ENCODE measurements around the gene NUTM2E.
"Not testable (repeated sequence)": the region's sequence is repeated elsewhere in the genome, so short reads cannot be mapped to it uniquely, and the experiment has no call there.

The NUTM2E gene, protein sequence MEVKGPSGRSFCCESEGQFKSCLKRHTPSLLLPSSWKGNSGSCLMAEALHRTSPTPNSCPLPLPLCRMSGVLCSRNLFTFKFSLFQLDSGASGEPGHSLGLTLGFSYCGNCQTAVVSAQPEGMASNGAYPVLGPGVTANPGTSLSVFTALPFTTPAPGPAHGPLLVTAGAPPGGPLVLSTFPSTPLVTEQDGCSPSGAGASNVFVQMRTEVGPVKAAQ (N-terminal part only)

DNA sequence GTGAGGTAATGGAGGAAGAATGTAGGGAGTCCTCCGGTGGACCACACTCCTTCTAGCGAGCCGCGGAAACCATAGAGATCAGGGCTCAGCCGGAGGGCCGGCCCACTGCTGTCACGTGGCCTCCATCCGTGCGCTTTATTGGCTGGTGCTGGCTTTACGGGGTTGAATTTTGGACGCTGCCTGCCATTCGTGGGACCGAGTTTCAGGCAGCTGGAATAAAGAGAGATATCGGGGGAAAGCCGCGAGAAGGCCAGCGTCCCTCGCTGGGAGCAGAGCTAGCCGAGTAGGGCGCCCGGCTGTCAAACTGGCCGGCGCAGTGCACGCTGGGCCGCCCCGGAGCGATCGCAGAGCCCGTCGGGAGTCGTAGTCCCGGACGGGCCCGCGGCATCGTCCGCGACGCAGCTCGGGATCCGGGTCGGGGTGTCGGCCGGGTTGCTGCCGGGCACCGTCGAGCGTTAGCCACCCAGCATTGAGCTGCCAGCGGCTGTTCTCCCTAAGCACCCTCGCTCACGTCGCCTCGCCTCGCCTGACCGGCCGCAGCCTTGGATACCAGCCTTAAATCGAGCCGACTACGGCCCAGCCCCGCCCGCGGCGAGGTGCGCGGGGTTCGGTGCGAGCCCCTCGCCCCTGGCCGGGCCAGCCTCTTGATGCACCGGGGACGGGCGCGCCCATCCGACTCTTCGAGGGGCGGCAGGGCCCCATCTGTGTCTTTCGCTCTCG is at the start of gene NUTM2E:
Gene NUTM2E (plus strand): TSS at position 244 of the 720 bp plus-strand sequence. CDS start 15,002 bp downstream, outside the sequence.
- peak; percentile 71 for DNase-seq (ENCODE audit: low spot score)

DNA sequence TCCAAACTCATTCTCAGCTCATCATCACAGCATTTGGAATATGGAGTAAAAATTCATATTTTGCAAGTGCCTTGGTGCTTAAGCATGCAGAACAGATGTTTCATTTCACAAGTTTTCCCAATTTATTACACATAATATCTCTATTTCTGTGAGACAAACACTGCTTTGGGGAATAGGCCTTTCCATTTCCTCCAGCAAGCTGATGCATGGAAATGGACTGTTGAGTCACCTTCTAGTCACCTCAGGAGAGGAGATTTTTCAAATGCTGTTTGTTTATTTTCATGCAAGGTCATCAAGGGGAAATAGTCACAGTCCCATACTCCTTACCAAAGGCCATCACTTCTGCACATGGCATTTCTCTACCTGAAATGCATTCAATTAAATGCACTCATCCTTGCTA is 48.5 kb upstream of the NUTM2E start:
- not testable (repeated sequence) for DNase-seq (ENCODE audit: low spot score)

DNA sequence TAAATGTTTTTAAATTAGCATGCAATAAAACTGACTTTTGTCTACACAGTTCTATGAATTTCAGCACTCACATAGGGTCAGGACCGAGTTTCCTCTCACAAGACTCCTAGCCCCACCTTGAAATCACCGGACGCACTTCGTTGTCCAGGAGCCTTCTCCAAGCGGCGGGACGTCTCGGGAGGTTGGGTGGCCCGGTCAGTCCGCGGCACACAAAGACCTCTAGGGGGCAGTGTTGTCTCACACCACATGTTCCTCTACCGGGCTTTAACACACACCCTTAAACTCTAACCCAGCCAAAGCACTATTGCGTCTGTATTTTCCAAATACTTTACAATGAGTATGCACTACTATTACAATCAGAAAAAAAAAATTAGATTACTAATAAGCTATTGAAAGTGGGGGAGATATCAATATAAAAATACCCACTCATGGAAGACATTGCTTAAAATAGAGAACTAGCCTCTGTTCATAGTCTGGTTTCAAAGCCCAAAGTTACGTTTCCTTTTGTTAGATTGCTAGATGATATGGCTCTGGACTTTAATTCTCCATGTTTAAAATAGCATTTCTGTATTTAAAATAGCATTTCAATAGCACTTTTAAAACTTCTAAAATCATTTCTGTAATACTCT is 47.1 kb upstream of the NUTM2E start:
- peak; percentile 58 for DNase-seq (ENCODE audit: low spot score)

DNA sequence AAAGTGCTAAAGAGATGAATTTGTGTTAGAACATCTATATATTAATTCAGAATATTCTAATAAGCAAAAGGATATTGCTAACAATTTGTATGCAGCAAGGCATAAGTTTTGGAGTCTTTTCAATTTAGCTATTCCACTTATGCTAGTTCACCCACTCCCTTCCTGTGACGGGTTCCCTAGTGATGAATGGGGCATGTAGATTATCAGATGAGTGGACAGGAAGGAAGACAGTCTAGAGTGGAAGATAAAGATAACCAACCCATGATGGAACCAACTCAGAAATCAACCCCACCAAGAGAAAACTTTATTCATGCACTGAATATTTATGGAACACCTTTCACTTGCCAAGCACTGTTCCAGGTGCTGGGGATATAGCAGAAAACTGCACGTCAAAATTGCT is 46.5 kb upstream of the NUTM2E start:
- not testable (repeated sequence) for DNase-seq (ENCODE audit: low spot score)

DNA sequence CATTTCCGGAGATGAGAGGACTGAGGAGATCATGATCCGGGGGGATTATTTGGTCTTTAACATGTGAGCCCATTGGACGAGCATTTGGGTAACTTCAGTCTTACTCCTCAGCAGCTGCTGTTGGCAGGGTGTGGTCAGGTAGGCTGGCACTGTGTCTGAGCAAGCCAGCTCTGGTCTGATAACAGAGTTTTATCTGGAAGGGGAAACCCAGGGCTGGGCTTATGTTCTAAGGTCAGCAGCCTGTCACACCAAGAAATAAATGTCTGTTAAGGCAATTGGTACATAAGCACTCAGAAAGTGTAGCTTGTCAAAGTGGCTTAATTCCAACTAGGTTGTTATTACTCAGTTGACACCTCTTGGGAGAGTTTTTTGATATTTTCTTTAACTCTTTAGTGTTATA is 45.0 kb upstream of the NUTM2E start:
- not testable (repeated sequence) for DNase-seq (ENCODE audit: low spot score)

DNA sequence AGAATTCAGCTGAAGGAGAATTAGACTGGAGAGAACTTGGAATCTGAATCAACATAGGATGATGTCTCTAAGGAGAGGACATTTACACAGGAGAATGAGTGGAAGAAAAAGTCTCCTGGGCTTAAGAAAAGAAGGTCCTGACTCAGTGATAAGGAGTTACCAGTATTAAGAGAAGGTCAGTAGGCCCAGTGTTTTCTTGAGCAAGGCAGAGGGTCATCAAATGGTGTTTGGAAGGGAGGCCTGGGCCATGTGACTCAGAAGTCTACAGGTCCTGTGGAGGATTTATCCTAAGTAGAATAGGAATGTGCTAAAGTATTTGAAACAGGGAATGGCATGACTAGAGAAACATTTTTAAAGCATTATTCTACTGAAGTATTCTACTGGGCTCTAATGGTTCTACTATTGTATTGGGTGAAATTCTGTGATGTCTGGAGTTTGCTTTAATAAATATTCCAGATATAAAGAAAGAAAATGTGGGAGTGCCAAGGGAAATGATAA is 39.0 kb upstream of the NUTM2E start:
- not testable (repeated sequence) for DNase-seq (ENCODE audit: low spot score)

DNA sequence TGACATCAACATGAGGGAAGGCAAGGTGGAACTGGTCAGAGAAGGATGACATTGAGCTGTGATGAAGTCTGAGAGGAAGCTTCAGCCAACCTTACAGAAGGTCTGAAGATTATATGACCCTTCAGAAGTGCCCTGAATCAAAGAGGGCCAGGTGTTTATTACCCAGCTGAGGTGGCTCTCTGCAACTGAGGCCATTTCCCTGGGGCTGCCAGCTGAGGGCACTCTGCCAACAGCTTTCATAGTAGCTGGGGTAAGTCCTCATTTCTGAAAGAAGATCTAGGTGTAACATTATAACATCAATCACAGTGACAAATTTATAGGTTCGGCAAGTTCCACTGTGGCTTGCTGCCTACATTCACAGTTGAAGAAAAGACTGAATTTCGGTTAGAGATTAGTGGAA is 37.2 kb upstream of the NUTM2E start:
- not testable (repeated sequence) for DNase-seq (ENCODE audit: low spot score)

DNA sequence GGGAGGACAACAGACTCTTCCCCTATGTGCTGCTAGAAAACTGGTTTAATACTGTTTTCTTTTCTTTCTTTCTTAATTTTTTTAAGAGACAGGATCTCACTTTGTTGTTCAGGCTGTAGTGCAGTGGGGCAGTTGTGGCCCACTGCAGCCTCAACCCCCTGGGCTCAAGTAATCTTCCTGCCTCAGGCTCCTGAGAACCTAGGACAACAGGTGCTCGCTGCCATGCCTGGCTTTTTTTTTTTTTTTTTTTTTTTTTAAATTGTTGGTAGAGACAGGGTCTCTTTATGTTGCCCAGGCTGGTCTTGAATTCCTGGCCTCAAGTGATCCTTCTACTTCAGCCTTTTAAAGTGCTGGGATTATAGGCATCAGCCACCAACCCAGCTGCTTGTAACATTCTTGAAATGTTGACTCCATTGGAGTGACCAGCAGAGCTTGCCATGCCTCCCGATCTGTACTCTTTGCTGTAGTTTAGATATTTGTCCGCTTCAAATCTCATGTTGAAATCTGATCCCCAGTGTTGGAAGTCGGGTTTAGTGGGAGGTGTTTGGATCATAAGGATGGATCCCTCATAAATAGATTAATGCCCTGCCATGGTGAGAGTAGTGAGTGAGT is 34.5 kb upstream of the NUTM2E start:
- DNase-seq (ENCODE audit: low spot score): not testable (repeated sequence)

DNA sequence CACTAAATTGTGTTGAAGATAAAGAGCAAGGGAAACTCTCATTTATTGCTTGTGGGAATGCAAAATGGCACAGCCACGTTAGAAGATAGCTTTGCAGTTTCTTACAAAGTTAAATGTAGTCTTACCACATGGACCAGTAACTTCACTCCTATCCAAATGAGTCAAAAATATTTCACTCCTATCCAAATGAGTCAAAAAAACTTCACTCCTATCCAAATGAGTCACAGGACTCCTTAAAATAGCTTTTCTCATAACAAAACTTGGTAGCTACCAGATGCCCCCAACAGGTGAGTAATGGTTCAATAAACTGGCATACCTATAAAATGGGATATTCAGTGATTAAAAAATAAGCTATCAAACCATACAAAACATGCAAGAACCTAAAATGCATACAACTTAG is 27.2 kb upstream of the NUTM2E start:
- DNase-seq (ENCODE audit: low spot score): not testable (repeated sequence)

DNA sequence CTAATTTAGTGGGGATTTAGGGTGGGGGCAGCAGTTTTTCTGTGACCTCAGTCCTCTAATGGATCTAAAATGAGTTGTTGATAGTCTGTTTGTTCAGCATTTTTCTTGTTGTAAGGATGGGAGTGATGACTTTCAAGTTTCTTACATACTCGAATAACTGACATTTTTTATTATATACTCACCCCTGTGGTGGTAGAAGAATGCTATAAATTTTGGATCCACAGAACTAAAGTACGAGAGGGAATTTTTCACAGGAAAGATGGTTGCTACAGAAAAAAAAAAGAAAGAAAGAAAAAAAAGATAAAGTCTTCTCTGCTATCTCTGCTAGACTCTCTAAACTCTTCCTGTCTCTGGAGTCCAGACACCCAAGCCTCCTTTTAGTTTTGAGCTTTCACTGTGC is 20.7 kb upstream of the NUTM2E start:
- DNase-seq (ENCODE audit: low spot score): not testable (repeated sequence)

DNA sequence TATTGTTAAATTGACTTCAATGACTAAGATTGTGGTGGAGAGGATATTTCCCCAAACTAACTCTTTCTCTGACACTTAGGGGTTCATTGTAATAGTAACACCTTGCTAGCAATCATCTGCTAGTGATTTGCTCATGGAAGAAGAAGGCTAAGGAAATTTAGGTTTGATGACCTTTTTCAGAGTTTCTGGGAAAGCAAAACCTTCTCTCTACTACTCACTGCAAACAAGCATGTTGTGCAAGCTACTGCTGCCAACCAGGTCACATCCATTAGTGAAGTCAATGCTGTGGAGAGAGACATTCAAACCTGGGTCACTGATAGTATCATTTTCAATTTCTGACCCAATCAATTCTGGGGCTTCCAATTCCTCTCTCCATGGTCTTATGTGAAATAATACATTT is 14.6 kb upstream of the NUTM2E start:
- DNase-seq (ENCODE audit: low spot score): not testable (repeated sequence)

DNA sequence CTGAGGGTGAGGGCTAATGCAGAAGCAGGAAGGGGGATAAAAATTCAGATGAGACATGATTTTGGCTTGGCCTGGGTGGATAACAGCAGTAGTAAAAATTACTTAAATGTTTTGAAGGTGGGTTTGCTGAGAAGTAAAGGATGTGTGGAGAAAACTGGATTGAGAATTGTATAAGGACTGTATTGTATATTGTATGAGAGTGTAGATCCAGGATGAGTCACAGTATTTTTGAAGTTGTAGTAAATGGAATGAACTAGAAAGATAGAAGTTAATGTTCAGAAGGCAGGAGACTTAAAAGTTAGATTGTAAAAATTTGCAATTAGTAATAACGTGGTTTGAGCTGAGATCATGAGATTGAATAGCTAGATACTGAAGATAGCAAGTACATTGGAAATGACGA is 10.2 kb upstream of the NUTM2E start:
- DNase-seq (ENCODE audit: low spot score): not testable (repeated sequence)

DNA sequence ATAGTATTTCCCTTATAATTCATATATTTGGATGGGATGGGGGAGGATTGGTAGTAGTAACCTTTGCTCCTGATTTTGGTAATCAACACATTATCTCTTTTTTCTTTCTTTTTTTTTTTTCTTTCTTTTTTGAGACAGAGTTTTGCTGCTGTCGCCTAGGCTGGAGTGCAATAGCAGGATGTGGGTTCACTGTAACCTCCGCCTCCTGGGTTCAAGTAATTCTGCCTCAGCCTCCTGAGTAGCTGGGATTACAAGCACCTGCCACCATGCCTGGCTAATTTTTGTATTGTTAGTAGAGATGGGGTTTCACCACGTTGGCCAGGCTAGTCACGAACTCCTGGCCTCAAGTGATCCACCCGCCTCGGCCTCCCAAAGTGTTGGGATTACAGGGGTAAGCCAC is 3.2 kb upstream of the NUTM2E start:
- not testable (repeated sequence) for DNase-seq (ENCODE audit: low spot score)

DNA sequence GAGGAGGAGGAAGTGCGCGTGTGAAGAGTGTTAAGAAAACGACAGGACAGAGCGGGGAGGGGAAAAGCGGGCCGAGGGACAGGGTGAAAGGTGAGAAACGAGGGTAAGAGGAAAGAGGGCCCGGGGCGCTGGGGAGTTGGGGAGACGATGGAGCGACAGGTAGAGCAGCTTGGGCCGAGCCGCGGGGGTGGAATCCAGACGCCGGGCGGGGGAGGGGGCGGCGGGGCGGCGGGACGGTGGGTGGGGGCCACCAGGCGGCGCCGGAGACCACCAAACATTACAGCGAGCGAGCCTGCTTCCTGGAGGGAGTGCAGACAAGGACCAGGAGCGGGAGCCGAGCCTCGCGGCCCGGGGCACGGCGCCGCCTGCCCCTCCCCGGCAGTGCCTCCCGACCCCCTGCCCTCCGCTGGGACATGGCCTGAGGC is 940 bp upstream of the NUTM2E start:
- not testable (repeated sequence) for DNase-seq (ENCODE audit: low spot score)

DNA sequence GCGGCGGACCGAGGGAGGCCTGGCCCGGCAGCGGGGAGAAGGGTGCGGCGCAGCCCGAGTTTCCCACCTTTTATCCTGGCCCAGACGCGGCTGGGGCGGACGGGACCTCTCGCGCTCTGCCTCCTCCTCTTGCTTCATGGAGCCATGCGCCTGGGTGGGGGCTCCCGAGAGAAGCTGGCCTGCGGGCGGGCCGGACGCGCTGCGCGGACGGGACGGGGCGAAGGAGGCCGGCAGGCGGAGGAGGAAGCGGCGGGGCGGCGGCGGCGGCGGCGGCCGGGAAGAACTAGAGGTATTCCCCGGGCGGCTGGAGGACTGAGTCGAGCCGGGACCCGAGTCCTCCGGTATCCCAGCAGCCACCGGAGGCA is 426 bp upstream of the NUTM2E start:
- not testable (repeated sequence) for DNase-seq (ENCODE audit: low spot score)

DNA sequence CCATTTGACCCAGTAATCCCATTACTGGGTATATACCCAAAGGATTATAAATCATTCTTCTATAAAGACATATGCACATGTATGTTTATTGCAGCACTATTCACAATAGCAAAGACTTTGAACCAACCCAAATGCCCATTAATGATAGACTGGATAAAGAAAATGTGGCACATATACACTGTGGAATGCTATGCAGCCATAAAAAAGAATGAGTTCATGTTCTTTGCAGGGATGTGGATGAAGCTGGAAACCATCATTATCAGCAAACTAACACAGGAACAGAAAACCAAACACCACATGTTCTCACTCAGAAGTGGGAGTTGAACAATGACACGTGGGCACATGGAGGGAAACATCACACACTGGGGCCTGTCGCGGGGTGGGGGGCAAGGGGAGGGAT is 7.3 kb downstream of the NUTM2E start:
- not testable (repeated sequence) for DNase-seq (ENCODE audit: low spot score)

DNA sequence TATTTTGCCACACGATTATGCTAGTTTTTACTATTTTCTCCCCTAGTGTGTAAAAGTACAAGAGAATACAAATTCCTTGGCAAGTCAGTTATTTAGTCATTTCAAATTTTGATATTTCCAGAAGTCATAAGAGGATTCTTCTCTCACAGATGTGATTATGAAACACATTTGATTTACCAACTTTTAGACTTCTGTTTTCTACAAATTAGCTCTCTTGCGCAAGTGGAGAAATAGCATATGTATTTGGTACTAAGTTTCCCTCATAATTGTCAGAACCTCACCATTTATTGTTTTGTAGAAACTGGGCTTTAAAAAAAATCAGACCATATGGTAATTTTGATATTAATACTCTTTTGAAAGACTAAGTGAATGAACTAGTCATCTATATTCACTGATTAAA is 9.4 kb downstream of the NUTM2E start:
- DNase-seq (ENCODE audit: low spot score): not testable (repeated sequence)

DNA sequence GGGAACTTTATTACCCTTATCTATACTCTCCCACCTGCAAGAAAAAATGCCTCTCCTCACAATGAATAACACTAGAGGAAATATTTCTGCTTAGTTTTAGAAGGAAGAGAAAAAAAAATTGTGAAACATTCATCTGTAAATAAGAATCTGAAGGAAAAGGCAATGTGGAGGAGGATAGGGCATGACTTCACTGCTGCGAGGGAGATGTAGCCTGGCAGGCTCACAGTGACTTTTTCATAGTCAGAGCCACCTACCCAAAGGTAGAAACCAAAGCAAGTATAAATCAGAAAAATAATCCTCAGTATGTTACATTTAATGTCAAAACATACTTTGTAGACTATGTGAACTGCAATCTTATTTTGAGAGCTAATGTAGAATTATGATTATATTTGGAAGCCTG is 10.4 kb downstream of the NUTM2E start:
- not testable (repeated sequence) for DNase-seq (ENCODE audit: low spot score)

DNA sequence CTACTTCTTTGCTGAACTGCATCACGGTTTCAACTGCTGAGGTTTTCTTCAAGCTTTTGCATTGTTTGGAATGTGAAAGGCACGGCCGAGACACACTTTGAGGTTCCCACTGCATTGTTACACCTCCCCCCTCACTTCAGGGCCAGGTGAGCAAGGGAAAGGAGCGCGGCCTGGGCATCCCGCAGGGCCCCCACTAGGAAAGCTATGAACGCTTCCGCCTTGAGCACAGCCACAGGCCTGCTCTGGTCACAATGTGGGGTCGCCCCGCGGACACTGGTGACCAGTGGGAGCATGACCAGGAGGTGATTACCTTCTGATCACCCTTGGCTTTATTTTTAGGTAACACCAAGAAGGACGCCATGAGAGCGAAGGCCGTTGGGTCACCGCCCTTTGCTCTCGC is 11.9 kb downstream of the NUTM2E start:
- DNase-seq (ENCODE audit: low spot score): not testable (repeated sequence)

DNA sequence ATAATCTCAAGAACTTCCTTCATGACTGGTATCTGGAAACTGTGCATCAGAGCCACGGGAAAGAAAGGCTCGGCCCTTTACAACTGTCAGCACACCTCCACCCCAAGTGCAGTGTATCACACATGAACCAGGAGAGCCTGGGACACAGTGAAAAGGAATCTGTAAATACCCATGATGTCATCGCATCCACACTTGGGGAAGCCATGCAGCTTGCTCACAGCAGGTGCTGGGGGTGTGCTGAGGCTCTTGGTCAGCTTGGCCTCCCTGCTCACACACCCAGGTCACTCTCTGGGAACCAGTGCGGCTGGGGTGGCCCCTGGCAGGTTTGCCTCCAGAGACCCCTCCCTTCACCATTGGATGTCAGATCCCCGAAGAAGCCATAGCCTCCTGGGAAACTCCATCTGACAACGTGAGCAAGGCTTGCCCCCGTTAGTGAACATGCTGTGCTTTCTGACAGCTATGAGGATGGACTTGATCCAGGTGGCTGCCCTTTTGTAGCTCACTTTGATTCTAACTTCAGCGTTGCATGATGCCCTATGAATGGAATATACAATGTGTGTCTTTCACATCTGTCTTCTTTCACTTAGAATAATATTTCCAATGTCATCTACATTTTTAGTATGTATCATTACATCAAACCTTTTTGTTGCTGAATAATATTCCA is 26.8 kb downstream of the NUTM2E start:
- DNase-seq (ENCODE audit: low spot score): not testable (repeated sequence)

DNA sequence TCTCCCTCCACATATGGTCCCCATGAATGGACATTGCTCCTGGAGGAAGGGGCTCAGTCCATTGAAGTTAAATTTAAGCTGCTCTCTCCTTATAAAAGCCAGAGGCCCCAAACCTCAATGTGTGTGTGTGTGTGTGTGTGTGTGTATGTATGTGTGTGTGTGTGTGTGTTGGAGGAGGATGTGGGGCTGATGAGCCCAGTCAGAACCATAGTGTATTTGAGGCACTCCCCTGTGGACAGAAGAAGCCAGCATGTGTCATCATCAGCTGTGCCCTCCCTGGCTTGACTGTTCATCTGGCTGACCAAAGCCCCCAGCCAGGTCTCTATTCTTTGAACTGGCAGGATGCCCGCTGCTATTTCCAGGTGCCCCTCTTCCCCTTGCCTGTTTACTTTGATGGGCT is 35.7 kb downstream of the NUTM2E start:
- not testable (repeated sequence) for DNase-seq (ENCODE audit: low spot score)

DNA sequence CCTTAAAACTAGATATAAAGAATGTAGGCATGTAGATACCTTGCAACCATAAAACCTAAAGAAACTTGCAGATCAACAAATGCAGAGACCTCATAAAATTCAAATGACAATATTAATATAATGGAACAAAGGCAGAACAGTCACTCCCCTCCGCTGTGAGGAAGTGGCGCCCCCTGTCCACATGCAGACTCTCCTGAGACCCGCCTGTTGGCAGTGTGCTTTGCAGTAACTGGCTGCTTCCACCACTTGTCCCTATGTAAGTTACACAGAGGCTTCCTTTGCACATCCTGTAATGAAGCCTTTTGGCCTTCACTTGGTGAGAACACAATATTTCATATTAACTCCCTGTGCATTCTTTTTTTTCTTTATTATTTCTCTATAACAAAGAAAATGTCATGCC is 36.3 kb downstream of the NUTM2E start:
- not testable (repeated sequence) for DNase-seq (ENCODE audit: low spot score)
